Pancreas (tissue), 10 donors: ENCODE measurements around the gene ZNF45. TPM values are rescaled to one million over a fixed set of nuclear protein-coding genes. Genes with fewer than 3 reads are reported as not detected.

Experiments
- ATAC-seq, 4 donors: fragments of 200-7000 bp; cut with Tn5 transposase; one replicate each; pipeline versions ENCODE4 v1.8.0 to v1.9.1; 2020; ENCODE audit warnings: mild to moderate bottlenecking in 4 of 4, moderate library complexity in 4 of 4
- DNase-seq, 6 donors: peaks; one replicate each; pipeline ENCODE4 v3.0.0-alpha.2; 2020
- FAIRE-seq: peaks from 2 replicates; lab custom pipeline; 2012; peaks lifted over from hg19 to GRCh38; lab: Jason Lieb, UNC
- H3K27ac ChIP-seq, 4 donors: fragments of 200-600 bp; sonication (generic); 1 replicate in 3 of 4; 2 replicates in 1 of 4; pipeline versions ENCODE4 v1.5.0 to v1.8.0; 2020
- H3K27me3 ChIP-seq, 4 donors: fragments of 200-600 bp; one replicate each; pipeline ENCODE4 v1.8.0; 2021
- H3K36me3 ChIP-seq, 3 donors: fragments of 200-600 bp; sonication (generic) in 1 of 3; one replicate each; pipeline versions ENCODE4 v1.5.0 to v1.8.0; 2020 to 2021
- H3K4me1 ChIP-seq, 3 donors: fragments of 200-600 bp; one replicate each; pipeline ENCODE4 v1.8.0; 2021
- H3K4me3 ChIP-seq, 4 donors: fragments of 200-600 bp; sonication (generic) in 2 of 4; one replicate each; pipeline versions ENCODE4 v1.5.0 to v1.8.0; 2020 to 2021
- H3K9me3 ChIP-seq, 4 donors: fragments of 200-600 bp; one replicate each; pipeline ENCODE4 v1.8.0; 2021
- CTCF ChIP-seq, 4 donors: fragments of 200-600 bp; sonication (generic) in 3 of 4; IDR thresholded peaks; one replicate each; pipeline versions ENCODE4 v1.5.0 to v1.8.0; 2021; ENCODE audit warnings: antibody characterized with exemption in 4 of 4
- WGBS, 2 donors: extraction: QIAGEN DNeasy Blood & Tissue Kit; methylation state at CpG; one replicate each; pipeline ENCODE4 v1.1.7; 2013; 5-methylcytosine and 5-hydroxymethylcytosine counted together
- intact Hi-C, 3 donors: fragments of 100-400 bp; cut with DNase I; formaldehyde crosslinking; loops; one replicate each; pipeline versions ENCODE4 v1.11.1 to v1.14.2; 2022
- polyA plus RNA-seq, 2 donors: library from polyadenylated mRNA; stranded (reverse); fragments of 200-250 nt; gene quantifications; one replicate each; pipeline ENCODE4 v1.2.3, GENCODE V29; 2013
- total RNA-seq, 6 donors: library from RNA; stranded (reverse); fragmentation: NEBNext Ultra II Directional in 4 of 6; extraction: Animal tissue kit (Norgen Biotek cat#: 25700) in 4 of 6; gene quantifications; one replicate each; pipeline versions ENCODE4 v1.2.1 to v1.2.4, GENCODE V29; 2021 to 2023
- donor health status: healthy with polysubstance abuse.
- donor health status: DM: no; HTN: no; CAD: no; lungs with moderate emphysema.
- donor health status: DM: no; HTN: no; CAD: no.
- donor health status: control.
- donor health status: control.
- donor health status: Bipolar disorder and iron deficiency.
- donor health status: DM: yes; HTN: yes; CAD: no.
- donor health status: DM: no; HTN: no; CAD: no.
- donor health status: DM: no; HTN: no; CAD: no.
- donor health status: DM: yes; HTN: yes; CAD: no.

Gene ZNF45
- total and polyA plus RNA-seq, 8 donors: 2.3 to 8.7 (median 4.4) TPM

DNA sequence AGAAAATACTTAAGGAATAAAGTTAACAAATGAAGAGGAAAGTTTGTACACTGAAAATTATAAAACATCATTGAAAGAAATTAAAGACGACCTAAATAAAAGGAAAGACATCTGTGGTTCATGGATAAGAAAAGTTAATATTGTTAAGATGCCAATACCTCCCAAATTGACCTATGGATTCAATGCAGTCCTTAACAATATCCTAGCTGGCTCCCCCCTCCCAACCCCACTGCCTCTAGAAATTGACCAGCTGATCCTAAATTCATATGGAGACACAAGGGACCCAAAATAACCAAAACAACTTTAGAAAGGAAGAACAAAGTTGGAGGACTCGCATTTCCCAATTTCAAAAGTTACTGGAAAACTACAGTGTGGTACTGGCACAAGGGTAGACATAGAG lies 28.3 kb downstream of the ZNF45 start:
- Histone ChIP-seq H3K27me3 (no peaks in the 10 kb centered on the region), H3K27ac (no peak overlapping the region), H3K36me3 (no peaks in the 10 kb centered on the region), H3K9me3 (peaks cover 0 to 3% (median 0%) of the 10 kb centered on the region in 4 donors), H3K4me3 (no peak overlapping the region), H3K4me1 (no peaks in the 10 kb centered on the region)
- no peak for DNase-seq
- 92 to 100% methylated on average over 2 of the region's 2 CpGs for WGBS, 2 donors
- no peak for FAIRE-seq
- intact Hi-C loops: no loop called here
- no peak for TF ChIP-seq CTCF (IDR thresholded peaks at IDR 0.05)
- ATAC-seq: no peak

DNA sequence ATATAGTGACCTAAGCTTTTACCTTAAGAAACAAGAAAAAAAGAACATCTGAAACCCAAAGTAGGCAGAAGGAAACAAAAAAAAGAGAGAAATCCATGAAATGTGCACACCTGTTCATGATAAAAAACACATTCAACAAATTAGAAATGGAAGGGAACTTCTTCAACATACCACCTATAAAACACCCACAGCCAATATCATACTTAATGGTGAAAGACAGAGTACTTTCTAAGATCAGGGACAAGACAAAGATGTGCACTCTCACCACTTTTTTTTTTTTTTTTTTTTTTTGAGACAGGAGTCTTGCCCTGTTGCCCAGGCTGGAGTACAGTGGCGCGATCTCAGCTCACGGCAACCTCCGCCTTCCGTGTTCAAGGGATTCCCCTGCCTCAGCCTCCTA lies 29.2 kb downstream of the ZNF45 start:
- DNase-seq (no peak), FAIRE-seq (no peak), ATAC-seq (no peak)
- Histone ChIP-seq H3K27ac (no peak overlapping the region), H3K4me3 (no peak overlapping the region), H3K36me3 (no peaks in the 10 kb centered on the region), H3K4me1 (no peaks in the 10 kb centered on the region), H3K27me3 (no peaks in the 10 kb centered on the region), H3K9me3 (peaks cover 0 to 3% (median 0%) of the 10 kb centered on the region in 4 donors)
- WGBS, 2 donors: 96 to 99% methylated on average over 5 of the region's 5 CpGs
- intact Hi-C loops: no loop called here
- no peak for TF ChIP-seq CTCF (IDR thresholded peaks at IDR 0.05)

DNA sequence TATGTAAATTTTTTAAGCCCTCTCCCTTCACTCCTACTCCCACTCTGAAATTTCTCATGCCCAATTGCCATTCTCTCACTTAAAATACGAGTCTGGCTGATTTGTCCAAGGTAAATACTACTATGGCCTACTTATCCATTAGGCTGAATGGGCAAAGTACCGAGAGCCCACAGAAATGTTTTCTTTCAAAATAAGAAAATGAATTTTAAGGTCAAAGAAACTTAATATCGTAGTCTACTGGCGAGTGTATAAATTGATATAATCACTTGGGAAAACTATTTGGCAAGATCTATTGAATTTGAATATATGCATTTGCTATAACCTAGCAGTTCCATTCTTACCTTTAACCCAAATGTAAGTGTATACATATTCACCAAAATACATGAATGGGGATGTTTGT lies 32.7 kb downstream of the ZNF45 start:
- no peak for TF ChIP-seq CTCF (IDR thresholded peaks at IDR 0.05)
- Histone ChIP-seq H3K4me3 (peak overlapping the region in 2 of 4 donors; percentile 51 to 58), H3K4me1 (no peaks in the 10 kb centered on the region), H3K27me3 (no peaks in the 10 kb centered on the region), H3K9me3 (no peaks in the 10 kb centered on the region), H3K27ac (no peak overlapping the region), H3K36me3 (no peaks in the 10 kb centered on the region)
- ATAC-seq (no peak), DNase-seq (no peak), FAIRE-seq (no peak)
- WGBS, 2 donors: 86 to 87% methylated on average over 4 of the region's 4 CpGs
- intact Hi-C loops: no loop called here

GRCh38 chr19:43901395-43902390 lies 33.4 kb downstream of the ZNF45 start:
- 10 to 14% methylated on average over 39 of the region's 39 CpGs for WGBS, 2 donors
- H3K4me3 ChIP-seq: peak overlapping the region; percentile 9 to 58 (median 46)

More at GRCh38 chr19:43901395-43902390, 33.4 kb downstream of the ZNF45 start:
- FAIRE-seq (no peak), ATAC-seq (peak; percentile 100), DNase-seq (peak; percentile 79 to 89 (median 84))
- TF ChIP-seq CTCF (IDR thresholded peaks at IDR 0.05): no peak
- intact Hi-C loops: no loop called here
- H3K4me1 ChIP-seq: no peaks in the 10 kb centered on the region
- no peaks in the 10 kb centered on the region for H3K27me3 ChIP-seq
- no peaks in the 10 kb centered on the region for H3K9me3 ChIP-seq
- no peak overlapping the region for H3K27ac ChIP-seq
- H3K36me3 ChIP-seq: no peaks in the 10 kb centered on the region
